ENCODE measurements around the gene ZFYVE9.

ZFYVE9 gene

DNA sequence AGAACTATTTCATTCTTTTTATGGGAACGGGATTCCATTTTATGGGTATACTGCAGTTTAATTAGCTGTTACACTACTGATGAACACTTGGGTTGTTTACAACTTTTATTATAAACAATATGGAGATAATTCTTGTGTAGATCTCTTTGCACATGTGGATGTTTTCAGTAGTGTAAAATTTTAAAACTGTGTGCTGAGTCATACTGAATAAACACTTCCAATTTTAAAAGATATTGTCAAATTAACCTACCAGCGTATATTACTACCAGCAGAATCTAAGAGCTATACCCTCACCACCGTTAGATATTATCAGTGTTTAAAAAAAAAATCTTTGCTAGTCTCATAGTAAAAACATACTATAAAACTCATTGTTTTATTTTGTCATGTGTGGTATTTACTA, 118.0 kb downstream of the ZFYVE9 start:
- no peak overlapping the region for H3K4me3 ChIP-seq (ENCODE audit: control insufficient read depth, low read depth, low read length)
- TF ChIP-seq, protein P1, sequence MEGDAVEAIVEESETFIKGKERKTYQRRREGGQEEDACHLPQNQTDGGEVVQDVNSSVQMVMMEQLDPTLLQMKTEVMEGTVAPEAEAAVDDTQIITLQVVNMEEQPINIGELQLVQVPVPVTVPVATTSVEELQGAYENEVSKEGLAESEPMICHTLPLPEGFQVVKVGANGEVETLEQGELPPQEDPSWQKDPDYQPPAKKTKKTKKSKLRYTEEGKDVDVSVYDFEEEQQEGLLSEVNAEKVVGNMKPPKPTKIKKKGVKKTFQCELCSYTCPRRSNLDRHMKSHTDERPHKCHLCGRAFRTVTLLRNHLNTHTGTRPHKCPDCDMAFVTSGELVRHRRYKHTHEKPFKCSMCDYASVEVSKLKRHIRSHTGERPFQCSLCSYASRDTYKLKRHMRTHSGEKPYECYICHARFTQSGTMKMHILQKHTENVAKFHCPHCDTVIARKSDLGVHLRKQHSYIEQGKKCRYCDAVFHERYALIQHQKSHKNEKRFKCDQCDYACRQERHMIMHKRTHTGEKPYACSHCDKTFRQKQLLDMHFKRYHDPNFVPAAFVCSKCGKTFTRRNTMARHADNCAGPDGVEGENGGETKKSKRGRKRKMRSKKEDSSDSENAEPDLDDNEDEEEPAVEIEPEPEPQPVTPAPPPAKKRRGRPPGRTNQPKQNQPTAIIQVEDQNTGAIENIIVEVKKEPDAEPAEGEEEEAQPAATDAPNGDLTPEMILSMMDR (IDR thresholded peaks at IDR 0.05; ENCODE audit: control insufficient read depth, insufficient read depth, low read depth, low read length, missing control alignments): no peak
- DNase-seq (ENCODE audit: low read depth): no peak

DNA sequence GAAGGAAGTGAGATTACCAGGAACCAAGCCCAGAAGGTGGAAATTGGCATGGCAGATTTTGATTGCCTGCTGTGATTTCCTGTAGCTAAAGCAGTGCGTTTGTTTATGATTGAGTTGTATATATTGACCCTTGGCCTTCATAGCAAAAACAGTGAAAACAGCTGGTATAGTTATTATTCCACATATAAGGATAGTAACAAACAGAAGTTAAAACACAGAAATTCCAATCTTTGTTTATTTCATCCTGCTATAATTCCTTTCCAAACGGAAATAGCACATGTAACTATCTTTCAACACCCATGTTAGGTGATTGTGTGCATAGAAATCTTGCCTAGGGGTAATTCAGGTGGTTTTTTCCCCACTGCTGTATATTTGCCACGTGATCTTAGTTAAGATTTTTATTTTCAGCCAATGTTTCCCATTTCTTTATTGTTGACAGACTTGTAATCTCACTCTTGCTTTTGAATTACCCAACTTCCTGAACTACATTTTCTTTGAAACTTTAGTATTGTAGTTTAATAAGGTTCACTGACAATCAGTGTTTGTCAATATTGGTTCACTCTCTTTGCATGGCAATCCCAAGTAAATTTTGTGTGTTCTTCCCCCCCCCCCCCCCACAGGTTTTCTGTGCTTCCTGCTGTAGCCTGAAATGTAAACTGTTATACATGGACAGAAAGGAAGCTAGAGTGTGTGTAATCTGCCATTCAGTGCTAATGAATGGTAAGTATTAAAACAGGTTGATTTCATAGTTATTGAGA, 121.4 kb downstream of the ZFYVE9 start:
- no peak for DNase-seq (ENCODE audit: low read depth)
- TF ChIP-seq, protein P1 (IDR thresholded peaks at IDR 0.05; ENCODE audit: control insufficient read depth, insufficient read depth, low read depth, low read length, missing control alignments): no peak
- no peak overlapping the region for H3K4me3 ChIP-seq (ENCODE audit: control insufficient read depth, low read depth, low read length)

DNA sequence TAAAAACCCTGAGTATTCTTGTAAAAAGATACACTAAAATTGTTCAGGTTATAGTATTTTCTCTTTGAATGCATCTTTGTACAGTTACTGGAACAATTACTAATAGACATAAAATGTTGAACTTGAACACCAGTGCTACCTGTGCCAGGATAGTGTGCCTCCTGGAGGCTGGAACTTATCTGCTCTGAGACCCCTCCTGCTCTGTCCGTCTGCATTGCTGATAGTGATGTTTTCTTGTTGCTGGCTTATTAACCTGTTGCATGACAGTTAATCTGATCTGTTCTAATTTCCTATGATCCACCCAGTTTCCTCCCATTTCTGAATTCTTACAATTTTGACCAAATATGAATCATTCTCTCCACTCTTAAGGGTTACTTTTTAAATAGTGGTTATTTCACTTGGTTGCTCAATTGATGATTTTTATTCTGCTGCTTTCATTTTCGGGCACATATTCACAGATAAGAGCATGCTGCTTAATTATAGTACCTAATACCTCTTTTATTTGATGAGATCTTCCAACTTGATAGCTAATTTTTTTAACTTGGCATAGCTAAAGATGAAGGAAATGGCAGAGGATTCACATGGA, 122.7 kb downstream of the ZFYVE9 start:
- DNase-seq (ENCODE audit: low read depth): no peak
- TF ChIP-seq, protein P1 (IDR thresholded peaks at IDR 0.05; ENCODE audit: control insufficient read depth, insufficient read depth, low read depth, low read length, missing control alignments): no peak
- no peak overlapping the region for H3K4me3 ChIP-seq (ENCODE audit: control insufficient read depth, low read depth, low read length)

DNA sequence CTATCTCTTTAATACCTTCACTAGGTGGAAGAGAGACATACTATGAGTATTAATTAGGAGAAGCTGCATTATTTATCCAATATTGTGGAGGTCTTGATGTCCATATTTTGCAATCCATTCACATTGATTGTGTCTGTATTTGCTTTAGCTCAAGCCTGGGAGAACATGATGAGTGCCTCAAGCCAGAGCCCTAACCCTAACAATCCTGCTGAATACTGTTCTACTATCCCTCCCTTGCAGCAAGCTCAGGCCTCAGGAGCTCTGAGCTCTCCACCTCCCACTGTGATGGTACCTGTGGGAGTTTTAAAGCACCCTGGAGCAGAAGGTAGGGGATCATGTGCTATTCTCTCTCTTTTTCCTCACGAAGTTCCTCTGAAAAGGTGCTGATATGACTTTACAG, 124.6 kb downstream of the ZFYVE9 start:
- TF ChIP-seq, protein P1 (IDR thresholded peaks at IDR 0.05; ENCODE audit: control insufficient read depth, insufficient read depth, low read depth, low read length, missing control alignments): no peak
- no peak for DNase-seq (ENCODE audit: low read depth)
- H3K4me3 ChIP-seq (ENCODE audit: control insufficient read depth, low read depth, low read length): no peak overlapping the region

DNA sequence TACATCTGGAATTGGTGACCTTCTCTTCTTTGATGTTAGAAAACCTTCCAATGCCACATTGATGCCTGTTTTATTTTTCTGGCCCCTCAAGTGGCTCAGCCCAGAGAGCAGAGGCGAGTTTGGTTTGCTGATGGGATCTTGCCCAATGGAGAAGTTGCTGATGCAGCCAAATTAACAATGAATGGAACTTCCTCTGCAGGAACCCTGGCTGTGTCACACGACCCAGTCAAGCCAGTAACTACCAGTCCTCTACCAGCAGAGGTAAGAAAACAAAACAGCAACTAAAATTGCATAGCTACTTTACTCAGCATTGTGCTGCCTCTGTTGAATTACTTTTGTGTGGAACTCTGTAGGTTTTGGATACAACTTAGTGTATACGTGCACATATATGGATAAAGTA, 126.5 kb downstream of the ZFYVE9 start:
- TF ChIP-seq, protein P1 (IDR thresholded peaks at IDR 0.05; ENCODE audit: control insufficient read depth, insufficient read depth, low read depth, low read length, missing control alignments): no peak
- no peak for DNase-seq (ENCODE audit: low read depth)
- no peak overlapping the region for H3K4me3 ChIP-seq (ENCODE audit: control insufficient read depth, low read depth, low read length)

DNA sequence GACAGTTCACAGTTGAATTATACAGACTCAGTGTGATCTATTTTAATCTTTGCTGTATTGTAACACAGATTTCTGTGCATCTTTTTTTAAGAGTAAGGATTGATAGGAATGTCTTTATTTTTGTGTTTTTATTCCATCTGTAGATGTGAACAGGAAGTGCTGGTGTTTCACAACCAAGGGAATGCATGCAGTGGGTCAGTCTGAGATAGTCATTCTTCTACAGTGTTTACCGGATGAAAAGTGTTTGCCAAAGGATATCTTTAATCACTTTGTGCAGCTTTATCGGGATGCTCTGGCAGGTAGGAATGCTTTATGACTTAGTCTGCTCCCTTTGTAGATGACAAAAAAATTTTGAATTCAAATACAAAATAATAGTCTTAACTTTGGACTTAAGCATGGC, 139.6 kb downstream of the ZFYVE9 start:
- no peak for DNase-seq (ENCODE audit: low read depth)
- H3K4me3 ChIP-seq (ENCODE audit: control insufficient read depth, low read depth, low read length): no peak overlapping the region
- TF ChIP-seq, protein P1 (IDR thresholded peaks at IDR 0.05; ENCODE audit: control insufficient read depth, insufficient read depth, low read depth, low read length, missing control alignments): no peak

Data from AG09309 (cell line).